IMR-90 (cell line): ENCODE data around the gene POLRMT. TPM values are rescaled to one million over a fixed set of nuclear protein-coding genes. Genes with fewer than 3 reads are reported as not detected.
A peak's percentile ranks its signal among the peaks of the same experiment; 100 is the strongest.

Source experiments
- ATAC-seq: fragments of 200-7000 bp; cut with Tn5 transposase; 2 replicates; pipeline ENCODE4 v1.9.1; 2020; ENCODE audit warnings: low read depth, mild to moderate bottlenecking, moderate library complexity
- BruUV-seq: library from RNA; stranded (reverse); fragments of 400-500 nt; replicated peaks from 2 replicates; lab custom pipeline; 2021; lab: Mats Ljungman, UMichigan
- CTCF ChIA-PET: fragments of 300-600 bp; formaldehyde crosslinking; extraction: SDS; loops from one replicate; lab custom pipeline; 2021; ENCODE audit warnings: antibody characterized with exemption; lab: Yijun Ruan, JAX
- POLR2A ChIA-PET: fragments of 300-600 bp; sonication (Branson Sonifier 250); formaldehyde crosslinking; loops from one replicate; lab custom pipeline; 2022; ENCODE audit warnings: antibody characterized with exemption; ENCODE audit not compliant: unreplicated experiment; lab: Charles Lee
- DNase-seq: peaks from one replicate; pipeline ENCODE4 v3.0.0; 2013
- H2AFZ ChIP-seq: replicated peaks from 2 replicates; pipeline ENCODE3; 2013; ENCODE audit warnings: low read length, mild to moderate bottlenecking; ENCODE audit not compliant: poor library complexity
- H2AK5ac ChIP-seq: 2 replicates; pipeline ENCODE4 v1.6.1; 2013; ENCODE audit warnings: low read depth, low read length, inconsistent platforms
- H2AK9ac ChIP-seq: replicated peaks from 2 replicates; pipeline ENCODE3; 2013; ENCODE audit warnings: mild to moderate bottlenecking, low read depth, low read length, moderate library complexity; ENCODE audit not compliant: poor library complexity
- H2BK120ac ChIP-seq: 2 replicates; pipeline ENCODE4 v1.6.1; 2013; ENCODE audit warnings: low read depth, low read length, inconsistent platforms
- H2BK15ac ChIP-seq: 3 replicates; pipeline ENCODE4 v1.6.1; 2013; ENCODE audit warnings: low read depth, low read length, inconsistent platforms
- H2BK20ac ChIP-seq: 2 replicates; pipeline ENCODE4 v1.6.1; 2013; ENCODE audit warnings: low read depth, mild to moderate bottlenecking, inconsistent platforms, low read length, moderate library complexity
- H2BK5ac ChIP-seq: 2 replicates; pipeline ENCODE4 v1.6.1; 2013; ENCODE audit warnings: mild to moderate bottlenecking, low read depth, low read length, inconsistent platforms; ENCODE audit not compliant: poor library complexity, severe bottlenecking
- H3K14ac ChIP-seq: replicated peaks from 2 replicates; pipeline ENCODE4 v1.6.1; 2013; ENCODE audit warnings: low read depth, low read length, inconsistent platforms
- H3K18ac ChIP-seq: 2 replicates; pipeline ENCODE4 v1.6.1; 2013; ENCODE audit warnings: low read depth, low read length, control low read depth
- H3K23ac ChIP-seq: 2 replicates; pipeline ENCODE4 v1.6.1; 2013; ENCODE audit warnings: low read depth, low read length, inconsistent platforms
- H3K27ac ChIP-seq: 2 replicates; pipeline ENCODE4 v1.5.1; 2013; ENCODE audit warnings: mild to moderate bottlenecking, control low read depth, low read length; ENCODE audit not compliant: insufficient read depth
- H3K27me3 ChIP-seq: 2 replicates; pipeline ENCODE4 v1.6.1; 2013; ENCODE audit warnings: low read length; ENCODE audit not compliant: control insufficient read depth, insufficient read depth
- H3K36me3 ChIP-seq: 2 replicates; pipeline ENCODE4 v1.6.1; 2013; ENCODE audit warnings: low read length, mixed read lengths; ENCODE audit not compliant: control insufficient read depth, insufficient read depth
- H3K4ac ChIP-seq: 2 replicates; pipeline ENCODE4 v1.6.1; 2013; ENCODE audit warnings: low read depth, low read length, inconsistent platforms
- H3K4me1 ChIP-seq: 2 replicates; pipeline ENCODE4 v1.6.1; 2013; ENCODE audit warnings: low read length, mixed read lengths; ENCODE audit not compliant: control insufficient read depth, insufficient read depth
- H3K4me2 ChIP-seq: 2 replicates; pipeline ENCODE4 v1.6.1; 2013; ENCODE audit warnings: low read depth, mild to moderate bottlenecking, control low read depth, low read length, moderate library complexity
- H3K4me3 ChIP-seq: 2 replicates; pipeline ENCODE4 v1.5.1; 2013; ENCODE audit warnings: low read depth, mild to moderate bottlenecking, control low read depth, low read length, moderate library complexity; ENCODE audit not compliant: insufficient read depth
- H3K56ac ChIP-seq: 2 replicates; pipeline ENCODE4 v1.6.1; 2013; ENCODE audit warnings: low read length, inconsistent platforms; ENCODE audit not compliant: insufficient read depth; ENCODE audit errors: extremely low read depth
- H3K79me1 ChIP-seq, 2 experiments: 2 replicates each; pipeline ENCODE4 v1.6.1; 2013; ENCODE audit warnings: low read length in 2 of 2, inconsistent platforms in 1 of 2, low read depth in 1 of 2
- H3K9ac ChIP-seq: 2 replicates; pipeline ENCODE4 v1.6.1; 2013; ENCODE audit warnings: low read depth, low read length, control low read depth
- H3K9me1 ChIP-seq: 2 replicates; pipeline ENCODE4 v1.6.1; 2013; ENCODE audit warnings: low read length, inconsistent platforms; ENCODE audit not compliant: insufficient read depth
- H3K9me3 ChIP-seq: 2 replicates; pipeline ENCODE4 v1.6.1; 2013; ENCODE audit warnings: low read length; ENCODE audit not compliant: control insufficient read depth, insufficient read depth
- H4K20me1 ChIP-seq: 2 replicates; pipeline ENCODE4 v1.6.1; 2013; ENCODE audit warnings: low read length, inconsistent platforms; ENCODE audit not compliant: insufficient read depth
- H4K5ac ChIP-seq: 2 replicates; pipeline ENCODE4 v1.6.1; 2013; ENCODE audit warnings: mild to moderate bottlenecking, low read depth, low read length, control low read depth
- H4K8ac ChIP-seq, 2 experiments: 2 replicates each; pipeline ENCODE4 v1.6.1; 2013; ENCODE audit warnings: low read depth in 2 of 2, low read length in 2 of 2, control low read depth in 1 of 2, inconsistent platforms in 1 of 2
- H4K91ac ChIP-seq: 2 replicates; pipeline ENCODE4 v1.6.1; 2013; ENCODE audit warnings: low read depth, low read length, inconsistent platforms; ENCODE audit not compliant: insufficient read depth
- BHLHE40 ChIP-seq: fragments of 150-350 bp; IDR thresholded peaks from 2 replicates; pipeline ENCODE4 v1.6.1; 2016; ENCODE audit warnings: mild to moderate bottlenecking, low read depth, low read length
- CEBPB ChIP-seq: IDR thresholded peaks from 2 replicates; pipeline ENCODE4 v1.6.1; 2012; ENCODE audit warnings: low read depth, low read length, improper control_type of control experiment
- CHD1 ChIP-seq: IDR thresholded peaks from 2 replicates; pipeline ENCODE4 v1.6.1; 2012; ENCODE audit warnings: low read depth, low read length, improper control_type of control experiment
- FOS ChIP-seq: fragments of 150-350 bp; IDR thresholded peaks from 2 replicates; pipeline ENCODE4 v1.6.1; 2016; ENCODE audit warnings: low read depth, low read length
- MAZ ChIP-seq: IDR thresholded peaks from 2 replicates; pipeline ENCODE4 v1.6.1; 2012; ENCODE audit warnings: low read depth, mild to moderate bottlenecking, low read length, improper control_type of control experiment, moderate library complexity, borderline replicate concordance
- MXI1 ChIP-seq: IDR thresholded peaks from 2 replicates; pipeline ENCODE4 v1.6.1; 2012; ENCODE audit warnings: low read depth, mild to moderate bottlenecking, low read length, moderate library complexity, borderline replicate concordance
- NFE2L2 ChIP-seq: fragments of 150-350 bp; IDR thresholded peaks from 2 replicates; pipeline ENCODE4 v1.6.1; 2016; ENCODE audit warnings: low read depth, mild to moderate bottlenecking, low read length
- POLR2A ChIP-seq: IDR thresholded peaks from 2 replicates; pipeline ENCODE4 v1.6.1; 2012; ENCODE audit warnings: mild to moderate bottlenecking, low read depth, low read length
- SMC3 ChIP-seq: fragments of 150-350 bp; IDR thresholded peaks from 2 replicates; pipeline ENCODE4 v1.6.1; 2016; ENCODE audit warnings: low read depth, mild to moderate bottlenecking, antibody characterized with exemption, low read length, moderate library complexity
- WGBS, 2 experiments: methylation state at CpG; one replicate each; pipeline versions ENCODE4 v1.1.5 to v1.1.7; 2013; ENCODE audit warnings: missing lambda C conversion rate in 2 of 2; ENCODE audit not compliant: insufficient read length in 1 of 2; ENCODE audit errors: extremely low coverage in 2 of 2; 5-methylcytosine and 5-hydroxymethylcytosine counted together
- dilution Hi-C: fragments of 300-500 bp; cut with HindIII; formaldehyde crosslinking; loops from one replicate; pipeline ENCODE4 v1.14.3; 2018; ENCODE audit warnings: low sequenced_read_pairs; ENCODE audit not compliant: unreplicated experiment
- in situ Hi-C: fragments of 300-500 bp; cut with MboI; formaldehyde crosslinking; loops from 3 replicates; pipeline ENCODE4 v1.14.3; 2019; ENCODE audit warnings: low sequenced_read_pairs, inconsistent platforms, mixed read lengths
- intact Hi-C: fragments of 100-400 bp; cut with micrococcal nuclease; formaldehyde crosslinking; loops from 2 replicates; pipeline ENCODE4 v1.10.0; 2022
- polyA plus RNA-seq, 3 experiments: library from polyadenylated mRNA; depleted of rRNA; stranded (reverse); fragments of >200 nt; gene quantifications; 2 replicates each; pipeline ENCODE4 v1.2.3, GENCODE V29; 2012; ENCODE audit warnings: low replicate concordance in 1 of 3
- total RNA-seq: library from RNA; depleted of rRNA; stranded (reverse); fragments of >200 nt; gene quantifications from 2 replicates; pipeline ENCODE4 v1.2.3, GENCODE V29; 2012
- TF ChIP-seq, protein P1 (sequence below): fragments of 150-350 bp; IDR thresholded peaks from 2 replicates; pipeline ENCODE4 v1.6.1; 2017; ENCODE audit warnings: mild to moderate bottlenecking, antibody characterized with exemption, low read length, low read depth

POLRMT gene
- total and polyA plus RNA-seq, 2 of the 4 experiments (the other 2 are of a cell fraction): 9.9 to 29.6 TPM

DNA sequence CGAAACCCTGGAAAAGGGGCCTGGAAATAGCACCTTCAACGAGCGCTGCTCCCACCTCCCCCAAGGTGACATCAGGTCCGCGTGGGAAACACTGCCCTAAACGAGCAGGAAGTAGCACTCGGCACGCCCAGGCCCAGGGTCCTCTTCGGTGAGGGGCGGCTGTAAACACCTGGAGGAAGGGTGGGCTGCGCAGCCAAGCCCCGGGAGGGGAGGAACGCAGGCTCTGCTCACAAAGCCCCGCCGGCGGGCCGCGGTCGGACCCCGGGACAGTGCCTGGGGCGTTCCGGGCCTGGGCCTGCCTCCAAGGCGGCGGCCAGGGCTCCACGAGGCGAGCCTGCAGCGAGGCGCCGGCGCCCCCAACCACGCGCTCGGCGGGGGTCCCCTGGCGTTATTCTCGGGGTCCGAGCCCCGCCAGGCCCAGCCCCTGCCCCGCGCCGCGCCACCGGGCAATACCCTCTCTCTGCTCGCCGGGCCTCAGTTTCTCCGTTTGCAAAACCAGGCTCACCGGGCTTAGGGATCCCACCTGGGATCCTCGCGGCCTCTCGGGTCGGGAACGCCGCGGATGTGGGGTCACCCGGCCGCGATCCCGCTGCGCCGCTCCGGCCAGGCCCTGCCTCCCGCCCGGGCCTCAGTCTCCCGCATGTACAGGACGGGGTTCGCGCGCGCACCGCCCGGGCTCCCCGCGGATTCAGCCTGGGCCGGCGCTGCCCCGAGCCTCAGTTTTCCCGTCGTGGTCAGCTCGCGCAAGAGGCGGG, 29.0 kb upstream of the POLRMT start:
- in situ Hi-C loops: no loop called here

More for the DNA sequence above, 29.0 kb upstream of the POLRMT start:
- DNase-seq: peak; percentile 38
- 0 out of 2 replicates have a peak overlapping the region, but pooled peaks have one; percentile 2 for H3K23ac ChIP-seq
- H2AK9ac ChIP-seq: peak overlapping the region; percentile 95
- H3K9ac ChIP-seq: peak overlapping the region; percentile 91
- TF ChIP-seq MXI1: no peak; the same call in 1 of the 2 replicates
- TF ChIP-seq, protein P1, sequence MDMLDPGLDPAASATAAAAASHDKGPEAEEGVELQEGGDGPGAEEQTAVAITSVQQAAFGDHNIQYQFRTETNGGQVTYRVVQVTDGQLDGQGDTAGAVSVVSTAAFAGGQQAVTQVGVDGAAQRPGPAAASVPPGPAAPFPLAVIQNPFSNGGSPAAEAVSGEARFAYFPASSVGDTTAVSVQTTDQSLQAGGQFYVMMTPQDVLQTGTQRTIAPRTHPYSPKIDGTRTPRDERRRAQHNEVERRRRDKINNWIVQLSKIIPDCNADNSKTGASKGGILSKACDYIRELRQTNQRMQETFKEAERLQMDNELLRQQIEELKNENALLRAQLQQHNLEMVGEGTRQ: no peak
- TF ChIP-seq NFE2L2: no peak
- 0 out of 2 replicates have a peak, but pooled peaks have one; percentile 48 for TF ChIP-seq CHD1
- no peak for TF ChIP-seq BHLHE40
- no peak for TF ChIP-seq FOS
- TF ChIP-seq POLR2A: 0 out of 2 replicates have a peak, but pooled peaks have one; percentile 12
- TF ChIP-seq MAZ: 0 out of 2 replicates have a peak, but pooled peaks have one; percentile 30
- no peak for TF ChIP-seq SMC3
- no peak for TF ChIP-seq CEBPB
- WGBS, 2 experiments: 0% methylated on average over 46 of the region's 81 CpGs; no CpG with 5 or more reads in 1 of the 2 experiments
- H4K20me1 ChIP-seq: peaks cover 49% of the 10 kb centered on the region
- H3K4me1 ChIP-seq: peaks cover 14% of the 10 kb centered on the region
- H2BK15ac ChIP-seq: no peak overlapping the region
- H3K56ac ChIP-seq: peak overlapping the region; percentile 48; the same call in 1 of the 2 replicates
- ATAC-seq: peak; percentile 11
- H2BK20ac ChIP-seq: no peak overlapping the region
- CTCF ChIA-PET: no interaction called here
- intact Hi-C loops (loop anchor here (2.0 to 10.0 kb wide), 4 partner anchors 30 to 250 kb away; partner anchors contain the start of genes POLRMT and R3HDM4), dilution Hi-C loops (no loop called here)
- BruUV-seq: no TSS peak
- peak overlapping the region; percentile 87 for H3K4me3 ChIP-seq
- peak overlapping the region; percentile 82 for H2BK5ac ChIP-seq
- H3K9me3 ChIP-seq: no peaks in the 10 kb centered on the region
- peaks cover 0 to 35% of the 10 kb centered on the region in 2 experiments; a peak in 2 of 4 replicates for H3K79me1 ChIP-seq
- H3K4ac ChIP-seq: peak overlapping the region; percentile 83
- no peaks in the 10 kb centered on the region for H3K9me1 ChIP-seq
- peaks cover 7% of the 10 kb centered on the region; the same call in 1 of the 2 replicates for H3K36me3 ChIP-seq
- POLR2A ChIA-PET: no interaction called here
- H2AK5ac ChIP-seq: peak overlapping the region; percentile 32; the same call in 1 of the 2 replicates
- peak overlapping the region; percentile 95 for H3K4me2 ChIP-seq
- peak overlapping the region in 1 of 2 experiments; percentile 74; a peak in 3 of 4 replicates for H4K8ac ChIP-seq
- 0 out of 2 replicates have a peak overlapping the region, but pooled peaks have one; percentile 62 for H3K14ac ChIP-seq
- H2BK120ac ChIP-seq: no peak overlapping the region
- H3K18ac ChIP-seq: no peak overlapping the region
- no peaks in the 10 kb centered on the region for H3K27me3 ChIP-seq
- H3K27ac ChIP-seq: peak overlapping the region; percentile 75
- H2AFZ ChIP-seq: peak overlapping the region; percentile 92
- no peak overlapping the region; the same call in 1 of the 2 replicates for H4K91ac ChIP-seq
- no peak overlapping the region for H4K5ac ChIP-seq
